ENCODE results near the gene KLHL20.

KLHL20 gene

DNA sequence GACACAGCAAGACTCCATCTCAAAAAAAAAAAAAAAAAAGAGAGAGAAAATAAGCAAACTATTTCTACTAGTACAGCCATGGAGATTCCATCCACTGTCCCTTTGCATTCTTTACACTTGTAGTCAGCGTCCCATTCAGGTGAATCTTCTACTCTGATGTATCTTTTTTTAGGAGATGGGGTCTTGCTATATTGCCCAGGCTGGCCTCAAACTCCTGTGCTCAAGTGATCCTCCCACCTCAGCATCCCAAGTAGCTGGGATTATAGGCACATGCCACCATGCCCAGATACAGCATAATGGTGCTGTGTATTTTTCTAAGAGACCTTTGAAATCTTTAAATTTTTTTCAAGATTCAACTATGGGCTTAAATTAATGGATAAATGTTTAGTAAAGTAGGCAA, 118.0 kb downstream of the KLHL20 start:
- no peak for DNase-seq

Data from amygdala (tissue), 56 donors.